PFSK-1 (cell line): ENCODE measurements around the gene RGS5.

Experiments used
- POLR2AphosphoS5 ChIP-seq: IDR thresholded peaks from 2 replicates; pipeline ENCODE4 v1.6.1; 2012; ENCODE audit warnings: low read depth, mild to moderate bottlenecking, control low read depth, low read length, moderate library complexity
- REST ChIP-seq, 2 experiments: IDR thresholded peaks; 2 replicates each; pipeline versions ENCODE4 v1.6.1 to v1.8.0; 2011 to 2012; ENCODE audit warnings: low read depth in 2 of 2, low read length in 2 of 2, control low read depth in 1 of 2, inconsistent platforms in 1 of 2, mild to moderate bottlenecking in 1 of 2, moderate library complexity in 1 of 2; ENCODE audit not compliant: insufficient read depth in 1 of 2
- SIN3A ChIP-seq: IDR thresholded peaks from 2 replicates; pipeline ENCODE4 v1.6.1; 2012; ENCODE audit warnings: mild to moderate bottlenecking, low read length, moderate library complexity, borderline replicate concordance; ENCODE audit not compliant: insufficient read depth
- TAF1 ChIP-seq: IDR thresholded peaks from 2 replicates; pipeline ENCODE4 v1.6.1; 2012; ENCODE audit warnings: low read length, control low read depth, borderline replicate concordance; ENCODE audit not compliant: insufficient read depth

DNA sequence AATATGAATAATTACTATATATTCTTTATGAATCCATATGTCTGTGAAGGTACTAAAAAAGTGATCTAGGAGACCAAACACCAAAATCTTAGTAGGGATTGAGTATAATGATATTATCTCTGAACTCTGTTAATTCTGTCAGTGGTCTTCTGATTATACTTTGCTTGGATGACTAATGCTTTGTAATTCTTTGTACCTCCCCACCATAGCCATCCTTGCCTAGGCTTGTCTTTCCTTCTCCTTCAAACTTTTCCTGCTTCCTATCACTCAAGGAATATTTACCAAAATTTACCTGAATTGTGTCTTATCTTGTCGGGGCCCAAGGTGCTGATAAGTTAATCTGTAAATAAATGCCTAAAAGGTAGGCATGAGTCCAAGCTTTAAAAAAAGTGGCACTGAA lies 845 bp upstream of the RGS5 start:
- TF ChIP-seq POLR2AphosphoS5 = no peak
- TF ChIP-seq TAF1 = no peak
- TF ChIP-seq REST (IDR thresholded peaks at IDR 0.05; ENCODE audit: insufficient read depth in 1 of 2, low read depth in 2 of 2, low read length in 2 of 2) = no peak
- TF ChIP-seq SIN3A = no peak
